ENCODE data around the gene TDRD15. TPM values are rescaled to one million over a fixed set of nuclear protein-coding genes. Genes with fewer than 3 reads are reported as not detected.
"Not testable (repeated sequence)": the region's sequence is repeated elsewhere in the genome, so short reads cannot be mapped to it uniquely, and the experiment has no call there.

TDRD15 gene
- not detected for polyA plus RNA-seq

GRCh38 chr2:21123473-21124393 is at the start of gene TDRD15:
TDRD15 (plus strand) TSS chr2:21123968; CDS start chr2:21137468, 13,500 bp downstream.
- no peaks in the 10 kb centered on the region for H3K36me3 Mint-ChIP-seq
- no peak for DNase-seq
- peaks cover 0 to 5% (median 3%) of the 10 kb centered on the region in 3 donors for H3K27me3 Mint-ChIP-seq (ENCODE audit: low read depth in 3 of 3)
- peaks cover 0 to 4% of the 10 kb centered on the region in 2 donors for H3K4me1 Mint-ChIP-seq
- H3K27ac Mint-ChIP-seq: no peak within 1 kb of the TSS
- peak within 1 kb of the TSS in 2 of 5 donors; percentile 21 to 23 for H3K4me3 Mint-ChIP-seq
- H3K9me3 Mint-ChIP-seq: no peaks in the 10 kb centered on the region

GRCh38 chr2:21078296-21078695 is 45.5 kb upstream of the TDRD15 start:
- no peak for DNase-seq
- Mint-ChIP-seq H3K27ac (no peak overlapping the region), H3K4me3 (no peak overlapping the region), H3K9me3 (peaks cover 0 to 9% (median 4%) of the 10 kb centered on the region in 6 donors), H3K36me3 (peaks cover 0 to 5% (median 0%) of the 10 kb centered on the region in 3 donors), H3K4me1 (no peaks in the 10 kb centered on the region), H3K27me3 (ENCODE audit: low read depth in 3 of 3) (peaks cover 0 to 2% (median 0%) of the 10 kb centered on the region in 3 donors)

GRCh38 chr2:21083482-21083881 is 40.3 kb upstream of the TDRD15 start:
- no peak overlapping the region for H3K27ac Mint-ChIP-seq
- no peak overlapping the region for H3K4me3 Mint-ChIP-seq
- H3K4me1 Mint-ChIP-seq: no peaks in the 10 kb centered on the region
- H3K36me3 Mint-ChIP-seq: no peaks in the 10 kb centered on the region
- H3K9me3 Mint-ChIP-seq: peaks cover 0 to 11% (median 3%) of the 10 kb centered on the region in 6 donors
- DNase-seq: no peak
- H3K27me3 Mint-ChIP-seq (ENCODE audit: low read depth in 3 of 3): no peaks in the 10 kb centered on the region

GRCh38 chr2:21084401-21084800 is 39.4 kb upstream of the TDRD15 start:
- no peaks in the 10 kb centered on the region for H3K4me1 Mint-ChIP-seq
- H3K4me3 Mint-ChIP-seq: no peak overlapping the region
- peaks cover 0 to 11% (median 0%) of the 10 kb centered on the region in 6 donors for H3K9me3 Mint-ChIP-seq
- DNase-seq: no peak
- no peaks in the 10 kb centered on the region for H3K36me3 Mint-ChIP-seq
- no peaks in the 10 kb centered on the region for H3K27me3 Mint-ChIP-seq (ENCODE audit: low read depth in 3 of 3)
- no peak overlapping the region for H3K27ac Mint-ChIP-seq

DNA sequence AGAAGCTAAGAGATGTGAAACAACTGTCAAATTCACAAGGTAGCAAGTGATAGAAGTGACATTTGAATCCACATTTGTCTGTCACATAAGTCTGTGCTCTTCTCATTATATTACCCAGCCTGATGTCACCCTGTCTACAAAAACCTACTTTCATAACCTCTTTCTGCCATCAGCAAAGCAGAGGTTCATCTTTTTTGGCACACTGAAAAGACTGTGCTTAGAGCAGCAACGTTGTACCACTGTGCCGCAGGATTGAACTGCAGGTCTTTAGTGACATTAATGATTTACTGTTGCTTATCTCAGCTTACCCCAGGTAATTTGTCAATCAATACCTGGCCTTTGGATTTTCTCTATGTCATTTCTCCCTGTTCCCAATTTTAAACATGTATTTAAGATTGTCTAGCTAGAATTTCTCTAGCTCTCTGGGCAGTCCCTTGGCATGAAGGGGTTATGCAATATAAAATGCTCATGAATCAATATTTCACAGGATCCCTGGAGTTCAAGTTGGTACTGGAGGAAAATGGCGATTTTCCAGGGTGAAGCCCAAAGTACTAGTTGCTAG is 31.4 kb upstream of the TDRD15 start:
- Mint-ChIP-seq H3K27ac (no peak overlapping the region), H3K4me1 (no peaks in the 10 kb centered on the region)

DNA sequence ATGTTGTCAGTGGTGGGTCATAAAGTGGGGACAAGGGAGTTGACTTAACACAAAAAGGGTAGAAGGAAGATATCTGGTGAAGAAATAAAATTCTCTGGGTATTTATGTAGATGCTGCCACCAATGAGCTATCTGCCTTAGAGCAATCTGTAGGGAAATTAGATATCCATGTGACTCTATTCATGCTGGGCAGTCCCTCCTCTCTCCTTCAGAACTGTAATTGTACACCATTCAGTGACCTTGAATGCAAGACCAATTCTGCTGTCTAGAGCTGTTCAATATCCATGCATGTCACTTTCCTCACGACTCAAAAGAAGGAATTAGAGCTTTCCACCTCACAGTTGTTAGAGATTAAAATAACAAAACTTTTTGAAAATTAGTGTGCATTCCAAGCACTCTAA is 28.6 kb upstream of the TDRD15 start:
- Mint-ChIP-seq H3K36me3 (no peaks in the 10 kb centered on the region), H3K4me3 (no peak overlapping the region), H3K9me3 (peaks cover 0 to 2% (median 0%) of the 10 kb centered on the region in 6 donors), H3K4me1 (no peaks in the 10 kb centered on the region), H3K27me3 (ENCODE audit: low read depth in 3 of 3) (peaks cover 0 to 2% (median 0%) of the 10 kb centered on the region in 3 donors), H3K27ac (no peak overlapping the region)
- DNase-seq: no peak

More for the DNA sequence above, 31.4 kb upstream of the TDRD15 start:
- Mint-ChIP-seq H3K4me3 (no peak overlapping the region), H3K9me3 (peaks cover 0 to 2% (median 0%) of the 10 kb centered on the region in 6 donors), H3K27me3 (ENCODE audit: low read depth in 3 of 3) (peaks cover 0 to 2% (median 0%) of the 10 kb centered on the region in 3 donors), H3K36me3 (no peaks in the 10 kb centered on the region)
- DNase-seq: no peak

DNA sequence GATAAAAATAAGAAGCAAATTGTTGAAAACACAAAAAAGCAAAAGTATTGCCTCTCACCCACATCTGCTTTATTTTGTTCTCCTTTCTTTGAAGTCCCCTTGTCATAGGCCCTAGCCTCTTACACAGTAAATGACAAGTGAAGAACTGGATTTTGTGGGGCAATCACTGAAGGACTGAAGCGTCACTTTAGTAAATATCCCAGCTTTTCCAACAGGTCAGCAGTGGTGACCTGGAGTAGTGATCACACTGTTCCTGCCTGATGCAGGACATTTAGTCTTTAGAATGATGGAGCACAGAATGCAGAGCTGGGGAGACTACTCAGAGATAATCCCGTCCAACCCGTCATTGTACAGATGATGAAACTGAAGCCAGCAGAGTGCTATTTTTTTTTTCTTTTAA is 28.1 kb upstream of the TDRD15 start:
- H3K4me3 Mint-ChIP-seq: no peak overlapping the region
- no peak overlapping the region for H3K27ac Mint-ChIP-seq
- peaks cover 0 to 2% (median under 1%) of the 10 kb centered on the region in 3 donors for H3K27me3 Mint-ChIP-seq (ENCODE audit: low read depth in 3 of 3)
- no peak for DNase-seq
- no peaks in the 10 kb centered on the region for H3K36me3 Mint-ChIP-seq
- peaks cover 0 to 2% (median 0%) of the 10 kb centered on the region in 6 donors for H3K9me3 Mint-ChIP-seq
- no peaks in the 10 kb centered on the region for H3K4me1 Mint-ChIP-seq

- no peak overlapping the region for H3K4me3 Mint-ChIP-seq
- H3K27me3 Mint-ChIP-seq (ENCODE audit: low read depth in 3 of 3): peaks cover under 1 to 2% (median 2%) of the 10 kb centered on the region in 3 donors
- no peak for DNase-seq
- H3K9me3 Mint-ChIP-seq: peaks cover 0 to 2% (median 0%) of the 10 kb centered on the region in 6 donors
- H3K36me3 Mint-ChIP-seq: no peaks in the 10 kb centered on the region
- H3K4me1 Mint-ChIP-seq: peaks cover 0 to 4% of the 10 kb centered on the region in 2 donors
- no peak overlapping the region for H3K27ac Mint-ChIP-seq
These were observed 27.3 kb upstream of the TDRD15 start for GRCh38 chr2:21096458-21096857.

- Mint-ChIP-seq H3K9me3 (peaks cover 0 to 2% (median 0%) of the 10 kb centered on the region in 6 donors), H3K4me1 (peaks cover 0 to 7% of the 10 kb centered on the region in 2 donors), H3K27me3 (ENCODE audit: low read depth in 3 of 3) (peaks cover 2 to 3% (median 2%) of the 10 kb centered on the region in 3 donors), H3K27ac (no peak overlapping the region), H3K4me3 (no peak overlapping the region), H3K36me3 (no peaks in the 10 kb centered on the region)
- DNase-seq: no peak
These were observed 26.4 kb upstream of the TDRD15 start for GRCh38 chr2:21097331-21097730.

DNA sequence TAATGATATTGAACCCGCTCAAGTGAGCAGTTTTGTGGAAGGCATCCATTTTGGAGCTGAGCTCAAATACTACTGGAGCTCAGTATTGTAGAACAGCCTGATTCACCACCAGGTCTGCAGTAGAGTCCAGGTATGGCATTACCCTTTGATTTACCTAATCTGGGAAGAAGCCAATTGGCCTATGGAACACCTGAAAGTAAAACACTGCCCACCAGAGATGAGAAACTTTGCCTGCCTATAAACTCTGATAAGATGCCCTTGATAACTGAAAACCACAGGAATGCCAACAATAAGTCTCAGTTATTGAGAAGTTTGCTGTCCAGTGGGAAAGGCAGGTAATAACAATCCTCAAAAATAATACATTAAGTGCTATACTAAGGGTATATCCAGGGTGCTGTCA is 25.5 kb upstream of the TDRD15 start:
- Mint-ChIP-seq H3K27ac (no peak overlapping the region), H3K9me3 (peaks cover 0 to 4% (median 0%) of the 10 kb centered on the region in 6 donors), H3K36me3 (no peaks in the 10 kb centered on the region), H3K27me3 (ENCODE audit: low read depth in 3 of 3) (peaks cover 2 to 4% (median 3%) of the 10 kb centered on the region in 3 donors), H3K4me3 (no peak overlapping the region), H3K4me1 (peaks cover 0 to 7% of the 10 kb centered on the region in 2 donors)
- DNase-seq: no peak

- H3K4me3 Mint-ChIP-seq: no peak overlapping the region
- no peak overlapping the region for H3K27ac Mint-ChIP-seq
- peaks cover 0 to 9% of the 10 kb centered on the region in 2 donors for H3K4me1 Mint-ChIP-seq
- H3K27me3 Mint-ChIP-seq (ENCODE audit: low read depth in 3 of 3): peaks cover 2 to 5% (median 4%) of the 10 kb centered on the region in 3 donors
- peaks cover 0 to 4% (median 0%) of the 10 kb centered on the region in 6 donors for H3K9me3 Mint-ChIP-seq
- DNase-seq: no peak
- no peaks in the 10 kb centered on the region for H3K36me3 Mint-ChIP-seq
These were observed 24.4 kb upstream of the TDRD15 start for GRCh38 chr2:21099281-21099907.

- H3K4me1 Mint-ChIP-seq; H3K27me3 Mint-ChIP-seq (ENCODE audit: low read depth in 3 of 3); H3K9me3 Mint-ChIP-seq; H3K36me3 Mint-ChIP-seq: not testable (repeated sequence)
- H3K4me3 Mint-ChIP-seq: peak overlapping the region; percentile 31 to 78 (median 66)
- peak overlapping the region in 4 of 6 donors; percentile 42 to 77 (median 50) for H3K27ac Mint-ChIP-seq
- DNase-seq: peak in 1 of 3 donors; percentile 3
These were observed 22.1 kb upstream of the TDRD15 start for GRCh38 chr2:21101514-21102155.

DNA sequence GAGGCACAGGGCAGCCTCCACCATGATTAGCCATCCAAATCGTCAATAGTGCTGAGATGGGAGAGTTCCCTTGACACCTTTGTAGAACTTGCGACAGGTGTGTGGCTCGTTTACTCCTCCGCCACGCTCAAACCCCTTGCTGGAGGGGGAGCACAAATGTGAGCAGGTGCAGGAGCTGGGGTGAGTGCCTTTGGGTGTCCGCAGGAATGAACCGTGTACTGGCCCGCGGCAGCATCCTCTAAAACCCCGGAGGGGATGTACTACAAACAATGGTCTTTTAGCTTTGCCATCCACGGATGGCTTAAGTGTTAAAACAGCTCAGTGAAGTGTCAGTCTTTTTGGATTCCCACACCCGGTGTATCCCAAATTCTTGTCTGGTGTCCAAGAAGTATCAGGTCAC is 21.4 kb upstream of the TDRD15 start:
- Mint-ChIP-seq H3K27me3 (ENCODE audit: low read depth in 3 of 3) (peaks cover 2 to 5% (median 4%) of the 10 kb centered on the region in 3 donors), H3K9me3 (peaks cover 0 to 4% (median 0%) of the 10 kb centered on the region in 6 donors), H3K36me3 (no peaks in the 10 kb centered on the region), H3K4me3 (peak overlapping the region in 1 of 5 donors; percentile 78), H3K4me1 (peaks cover 0 to 9% of the 10 kb centered on the region in 2 donors), H3K27ac (no peak overlapping the region)
- no peak for DNase-seq

Measured in immature natural killer cell (primary cell).